COLO668 (cell line): ENCODE results near the gene SLC18A3.

Experiments
- DNase-seq: peaks from one replicate; lab custom pipeline; 2025; ENCODE audit not compliant: unreplicated experiment; lab: John Stamatoyannopoulos, UW

Gene SLC18A3

DNA sequence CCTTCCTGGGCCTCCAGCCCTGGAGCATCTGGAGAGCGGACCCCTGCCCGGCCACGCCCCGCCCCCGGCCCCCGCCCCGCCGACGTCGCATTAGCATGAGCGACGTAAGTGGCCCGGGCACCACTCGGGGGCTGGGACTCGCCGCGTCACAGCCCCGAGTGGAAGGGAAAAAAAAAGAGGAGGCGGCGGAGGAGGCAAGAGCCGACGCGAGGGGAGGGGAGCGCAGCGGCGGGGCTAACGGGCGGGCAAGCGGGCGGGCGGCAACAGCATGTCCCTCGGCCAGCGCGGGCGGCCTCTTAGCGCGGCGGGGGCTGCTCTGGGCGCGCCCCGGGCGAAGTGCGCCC is at the start of gene SLC18A3:
SLC18A3 (plus strand) TSS at position 197 of the 344 bp plus-strand sequence. CDS start 431 bp downstream, outside the sequence.
- DNase-seq: peak; percentile 18

GRCh38 chr10:49560526-49560925 is 49.6 kb upstream of the SLC18A3 start:
- DNase-seq: no peak

DNA sequence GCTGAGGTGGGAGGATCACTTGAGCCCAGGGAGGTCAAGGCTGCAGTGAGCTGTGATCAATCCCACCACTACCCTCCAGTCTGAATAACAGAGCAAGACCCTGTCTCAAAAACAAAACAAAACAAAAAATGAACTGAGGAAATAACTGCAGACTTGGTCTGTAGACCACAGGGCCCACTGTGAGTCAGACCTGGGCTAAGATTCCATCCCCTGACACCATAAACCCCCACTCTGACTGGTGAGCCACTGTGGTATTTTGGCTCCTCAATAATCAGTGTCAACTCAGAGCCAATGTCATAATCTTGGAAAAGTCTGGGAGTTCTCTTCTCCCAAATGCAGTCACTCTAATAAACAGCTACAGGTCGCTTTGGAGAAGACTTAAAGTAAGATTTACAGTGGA is 47.2 kb upstream of the SLC18A3 start:
- no peak for DNase-seq

GRCh38 chr10:49564461-49565009 is 45.6 kb upstream of the SLC18A3 start:
- DNase-seq: no peak

DNA sequence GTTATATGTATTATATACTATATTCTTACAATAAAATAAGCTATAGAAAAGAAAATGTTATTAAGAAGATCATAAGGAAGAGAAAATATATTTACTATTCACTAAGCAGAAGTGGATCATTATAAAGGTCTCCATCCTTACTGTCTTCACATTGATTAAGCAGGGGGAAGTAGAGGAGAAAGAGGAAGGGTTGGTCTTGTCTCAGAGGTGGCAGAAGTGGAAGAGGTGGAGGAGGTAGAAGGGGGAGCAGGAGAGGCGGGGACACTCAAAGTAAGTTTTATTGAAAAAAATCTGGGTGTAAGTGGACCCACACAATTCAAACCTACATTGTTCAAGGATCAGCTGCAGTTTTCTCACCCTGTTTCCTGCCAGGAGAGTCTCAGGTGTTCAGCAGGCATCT is 42.3 kb upstream of the SLC18A3 start:
- DNase-seq: no peak

DNA sequence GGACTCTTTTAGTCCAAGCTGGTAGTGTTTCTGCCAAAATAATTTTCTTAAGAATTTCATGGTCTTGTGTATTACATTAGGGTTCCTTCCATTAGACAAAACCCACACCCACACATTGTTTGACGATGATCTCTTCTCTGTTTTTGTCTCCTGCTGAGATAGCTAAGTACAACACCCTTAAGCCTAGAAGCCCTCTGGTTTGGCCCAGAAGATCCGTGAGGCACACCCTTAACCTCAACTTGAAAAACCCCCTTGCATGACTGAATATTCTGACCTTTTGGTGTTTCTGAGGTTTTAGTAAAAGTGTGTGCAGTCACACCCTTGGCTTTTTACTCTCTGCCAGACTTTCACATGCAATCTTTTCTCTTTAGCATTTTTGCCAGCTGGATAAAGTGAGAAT is 41.9 kb upstream of the SLC18A3 start:
- no peak for DNase-seq

GRCh38 chr10:49569031-49569631 is 41.0 kb upstream of the SLC18A3 start:
- no peak for DNase-seq

DNA sequence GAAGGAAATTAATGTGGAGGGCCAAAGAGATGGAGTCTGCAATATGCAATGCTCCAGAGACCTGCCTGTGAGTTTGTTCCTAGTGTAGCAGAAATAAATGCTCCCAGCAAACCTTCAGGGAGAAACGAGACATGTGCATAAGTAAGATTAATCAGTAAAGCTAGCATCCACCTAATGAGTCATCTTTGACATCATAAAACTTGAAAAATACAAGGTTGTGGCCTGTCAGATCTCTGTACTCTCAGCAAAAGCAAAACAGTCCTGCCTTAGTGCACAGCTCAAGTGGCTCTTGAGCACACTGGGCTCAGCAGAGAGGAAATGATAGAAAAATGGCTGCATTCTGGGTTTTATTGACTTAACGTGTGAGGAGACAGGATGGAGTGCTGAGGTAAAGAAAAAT is 38.7 kb upstream of the SLC18A3 start:
- DNase-seq: no peak

DNA sequence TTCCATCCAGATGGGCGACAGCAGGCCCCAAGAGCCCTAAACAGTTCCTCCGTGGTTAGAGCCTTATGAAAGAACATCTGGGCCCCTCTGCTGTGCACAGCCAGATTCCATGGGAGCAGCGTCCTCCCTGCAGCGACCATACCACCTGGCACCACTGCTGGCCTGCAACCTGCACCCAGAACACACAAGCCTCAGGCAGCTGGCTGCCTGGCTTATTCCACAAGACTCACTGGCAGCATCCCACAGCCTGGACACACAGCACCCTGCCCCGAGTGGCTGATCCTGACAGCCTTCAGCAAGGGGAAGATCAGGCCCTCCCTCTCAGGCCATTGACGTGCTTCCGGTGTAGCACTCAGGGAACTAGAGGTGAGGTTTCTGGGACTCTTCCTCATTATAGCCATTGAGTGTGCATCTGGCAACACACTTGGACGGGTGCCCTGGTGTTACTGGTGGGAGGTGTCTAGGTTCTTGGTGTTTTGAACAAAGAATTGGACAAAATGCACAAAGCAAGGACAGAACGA is 37.5 kb upstream of the SLC18A3 start:
- DNase-seq: no peak

GRCh38 chr10:49575489-49576072 is 34.5 kb upstream of the SLC18A3 start:
- no peak for DNase-seq

DNA sequence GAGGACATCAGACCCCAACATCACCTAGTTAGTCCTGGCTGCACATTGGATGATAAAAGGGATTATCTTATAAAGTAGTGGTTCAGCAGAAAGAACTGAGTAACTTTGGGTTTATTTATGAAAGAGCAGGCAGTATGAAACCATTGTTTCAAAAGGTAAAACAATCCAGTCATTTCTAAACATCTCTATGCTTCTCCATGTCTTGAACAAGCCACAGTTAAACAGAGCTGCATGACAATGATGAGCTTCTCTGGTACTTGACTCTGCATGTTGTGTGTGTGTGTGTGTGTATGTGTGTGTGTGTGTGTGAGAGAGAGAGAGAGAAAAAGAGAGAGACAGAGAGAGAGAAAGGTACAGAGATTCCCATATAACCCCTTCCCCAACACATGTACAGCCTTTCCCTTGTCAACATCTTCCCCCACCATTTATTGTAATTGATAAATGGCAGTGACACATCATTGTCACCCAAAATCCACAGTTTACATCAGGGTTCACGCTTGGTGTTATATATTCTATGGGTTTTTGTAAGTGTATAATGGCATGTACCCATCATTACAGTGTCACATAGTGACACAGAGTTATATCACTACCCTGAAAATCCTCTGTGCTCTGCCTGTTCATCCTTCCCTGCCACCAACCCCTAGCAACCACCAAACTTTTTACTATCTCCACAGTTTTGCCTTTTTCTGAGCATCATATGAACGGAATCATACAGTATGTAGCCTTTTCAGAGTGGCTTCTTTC is 32.8 kb upstream of the SLC18A3 start:
- DNase-seq: no peak

- DNase-seq: no peak
These were observed 31.7 kb upstream of the SLC18A3 start for GRCh38 chr10:49578392-49578791.

DNA sequence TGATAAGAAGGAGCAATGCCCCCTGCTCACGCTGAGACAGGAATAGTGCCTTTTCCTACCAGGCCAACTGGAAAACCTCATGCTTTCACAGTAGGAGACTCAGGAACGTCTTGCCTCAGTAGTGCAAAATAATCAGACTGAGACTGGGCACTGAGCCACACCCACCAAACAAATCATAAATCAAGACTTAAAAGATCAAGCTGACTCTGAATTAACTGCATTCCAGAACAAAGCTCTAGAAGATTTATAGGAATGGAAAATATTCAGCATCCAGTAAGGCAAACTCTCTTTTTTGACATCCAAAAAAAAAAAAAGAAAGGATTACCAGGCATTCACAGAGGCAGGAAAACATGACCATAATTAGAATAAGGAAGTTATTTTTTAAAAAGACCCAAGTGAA is 30.5 kb upstream of the SLC18A3 start:
- DNase-seq: no peak

DNA sequence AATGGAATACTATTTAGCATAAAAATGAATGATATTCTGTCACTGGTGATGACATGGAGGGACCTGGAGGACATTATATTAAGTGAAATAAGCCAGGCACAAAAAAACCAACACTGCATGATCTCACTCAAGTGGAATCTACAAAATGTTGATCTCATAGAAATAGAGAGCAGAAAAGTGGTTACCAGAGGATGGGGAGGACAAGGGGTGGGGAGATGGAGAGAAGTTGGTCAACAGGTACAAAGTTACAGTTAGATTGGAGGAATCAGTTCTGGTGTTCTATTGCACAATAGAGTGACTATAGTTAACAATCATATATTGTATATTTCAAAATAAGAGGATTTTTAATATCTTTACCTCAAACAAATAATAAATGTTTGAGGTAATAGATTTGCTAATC is 24.7 kb upstream of the SLC18A3 start:
- no peak for DNase-seq

GRCh38 chr10:49587981-49588380 is 22.1 kb upstream of the SLC18A3 start:
- no peak for DNase-seq

- peak; percentile 47 for DNase-seq
These were observed 17.2 kb upstream of the SLC18A3 start for GRCh38 chr10:49592726-49593563.

DNA sequence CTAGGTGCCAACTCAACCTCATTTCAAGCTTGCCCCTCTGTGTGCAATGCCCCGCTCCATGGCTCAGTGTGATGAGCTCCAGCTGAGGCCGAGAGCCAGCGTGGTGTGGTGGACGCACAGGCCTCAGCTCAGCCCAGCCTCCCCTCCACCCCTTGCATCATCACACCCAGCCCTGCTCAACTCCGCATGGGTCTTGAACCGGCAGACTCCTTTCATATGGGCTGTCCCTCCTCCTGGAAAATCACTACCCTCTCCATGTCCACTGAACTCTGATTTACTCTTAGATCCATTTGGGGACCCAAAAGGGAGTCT is 16.6 kb upstream of the SLC18A3 start:
- DNase-seq: no peak

DNA sequence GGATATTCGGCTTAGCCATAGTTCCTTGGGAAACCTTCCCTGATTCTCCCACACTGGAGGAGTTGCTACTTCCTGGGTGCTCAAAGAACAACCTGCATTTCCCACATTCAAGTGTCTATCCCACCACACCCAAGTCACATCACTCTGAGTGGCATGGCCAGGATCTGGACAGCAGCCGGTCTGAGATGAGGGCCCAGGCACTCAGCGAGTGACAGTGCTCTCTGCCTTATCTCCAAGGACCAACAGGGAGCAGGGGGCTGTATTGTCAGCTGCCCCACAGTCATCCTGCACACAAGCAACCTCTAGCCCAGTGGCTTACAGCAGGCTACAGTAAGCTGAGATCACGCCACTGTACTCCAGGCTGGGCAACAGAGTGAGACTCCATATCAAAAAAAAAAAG is 16.1 kb upstream of the SLC18A3 start:
- no peak for DNase-seq

DNA sequence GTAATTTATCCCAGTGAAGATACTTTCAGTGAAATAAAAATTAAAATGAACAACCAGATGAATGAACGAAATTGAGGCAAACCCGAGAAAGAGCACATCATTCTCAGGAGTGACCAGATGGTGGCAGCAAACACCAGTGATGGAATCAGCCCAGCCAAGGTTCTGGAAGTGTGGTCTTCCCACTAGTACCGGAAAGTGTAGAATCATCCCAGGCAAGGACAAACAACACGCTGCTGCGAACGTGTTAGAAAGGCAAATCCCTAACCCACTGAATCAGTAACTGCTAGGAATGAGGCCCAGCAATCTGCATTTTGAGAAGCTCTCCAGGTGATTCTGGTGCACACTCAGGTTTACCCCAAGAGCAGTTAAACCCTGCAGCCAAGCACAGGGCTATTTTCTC is 15.5 kb upstream of the SLC18A3 start:
- peak; percentile 36 for DNase-seq

DNA sequence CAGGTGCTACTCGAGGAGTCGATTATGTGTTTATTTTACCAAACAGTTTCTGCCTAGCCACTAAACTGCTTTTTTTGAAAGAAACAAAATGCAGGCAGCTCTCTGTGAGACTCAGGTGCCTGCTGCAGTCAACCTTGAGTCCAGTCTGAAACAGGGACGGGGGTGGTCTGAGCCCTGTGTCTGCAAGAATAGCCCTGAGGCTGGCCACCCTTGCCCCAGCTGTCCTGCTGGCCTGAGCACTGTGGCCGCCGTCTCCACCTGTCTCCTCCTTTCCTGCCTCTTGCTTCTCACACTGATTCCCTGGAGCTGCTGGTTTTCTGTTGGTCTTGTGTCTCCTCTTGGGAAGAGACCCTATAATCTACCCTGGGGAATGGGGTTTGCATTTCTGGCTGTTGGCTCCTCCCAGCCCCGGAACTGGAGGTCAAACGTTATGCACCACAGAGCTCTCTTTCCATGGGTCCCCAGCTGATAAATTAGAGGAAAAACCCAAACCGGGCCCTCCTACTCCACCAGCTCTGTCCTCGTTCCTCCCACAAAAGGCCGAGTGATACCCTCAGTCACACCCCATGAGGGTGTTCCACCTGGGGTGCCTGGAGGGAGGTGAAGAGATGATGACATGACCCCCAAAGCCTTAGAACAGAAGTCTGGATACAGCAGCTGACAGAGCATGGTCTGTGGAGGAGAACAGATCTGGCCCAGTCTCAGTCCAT is 15.0 kb upstream of the SLC18A3 start:
- DNase-seq: no peak
